ENCODE measurements around the gene FAM221B. TPM values are rescaled to one million over a fixed set of nuclear protein-coding genes. Genes with fewer than 3 reads are reported as not detected.

FAM221B gene
- total and polyA plus RNA-seq, 9 of the 15 experiments (the other 6 are each of a cell fraction or from before 2014, with no cell fraction given), result 0.01 TPM; not detected in 8

DNA sequence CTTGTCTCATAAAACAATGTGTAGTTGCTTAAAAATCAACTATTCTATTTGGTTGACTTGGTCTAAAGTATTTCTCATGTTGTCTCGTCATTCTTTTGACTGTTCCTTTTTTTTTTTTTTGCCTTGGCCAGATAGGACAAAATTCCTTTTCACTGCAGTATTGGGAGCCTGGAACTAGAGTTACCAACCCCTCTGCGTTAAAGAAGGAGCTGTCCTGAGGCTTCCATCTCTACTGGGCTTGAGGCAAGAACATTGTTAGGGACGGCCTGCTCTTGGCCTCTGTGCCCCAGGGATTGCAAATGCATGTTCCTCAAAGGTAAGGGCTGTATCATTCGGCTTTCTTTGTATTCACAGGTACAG lies 38.5 kb downstream of the FAM221B start:
- 25% methylated on average over 4 of the region's 4 CpGs for WGBS (ENCODE audit: insufficient coverage, low coverage, missing lambda C conversion rate)
- no peak for DNase-seq (ENCODE audit: extremely low read depth in 1 of 4, low spot score in 3 of 4)
- in situ Hi-C loops (cut with MboI), result loop anchor here (10.0 kb wide), 1 partner anchor 95 kb away; no protein-coding TSS in a partner anchor
- no peak for TF ChIP-seq ZNF253 (CRISPR knock-in tag; conservative IDR thresholded peaks at IDR 0.05)
- no peak for TF ChIP-seq RBBP5 (IDR thresholded peaks at IDR 0.05; ENCODE audit: borderline replicate concordance, insufficient read depth, low read length, poor library complexity, severe bottlenecking)
- no peak for TF ChIP-seq RREB1 (CRISPR knock-in tag; IDR thresholded peaks at IDR 0.05)
- TF ChIP-seq MTA2 (IDR thresholded peaks at IDR 0.05; ENCODE audit: low read depth), result no peak
- TF ChIP-seq, protein P1, sequence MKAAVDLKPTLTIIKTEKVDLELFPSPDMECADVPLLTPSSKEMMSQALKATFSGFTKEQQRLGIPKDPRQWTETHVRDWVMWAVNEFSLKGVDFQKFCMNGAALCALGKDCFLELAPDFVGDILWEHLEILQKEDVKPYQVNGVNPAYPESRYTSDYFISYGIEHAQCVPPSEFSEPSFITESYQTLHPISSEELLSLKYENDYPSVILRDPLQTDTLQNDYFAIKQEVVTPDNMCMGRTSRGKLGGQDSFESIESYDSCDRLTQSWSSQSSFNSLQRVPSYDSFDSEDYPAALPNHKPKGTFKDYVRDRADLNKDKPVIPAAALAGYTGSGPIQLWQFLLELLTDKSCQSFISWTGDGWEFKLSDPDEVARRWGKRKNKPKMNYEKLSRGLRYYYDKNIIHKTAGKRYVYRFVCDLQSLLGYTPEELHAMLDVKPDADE (conservative IDR thresholded peaks at IDR 0.05; ENCODE audit: control insufficient read depth, low read depth, low read length), result no peak
- TF ChIP-seq SRSF9 (IDR thresholded peaks at IDR 0.05; ENCODE audit: borderline replicate concordance, low read depth, low read length), result no peak
- TF ChIP-seq TAL1 (IDR thresholded peaks at IDR 0.05), result no peak
- TF ChIP-seq HDAC1 (IDR thresholded peaks at IDR 0.05), result no peak
- TF ChIP-seq ZNF217 (CRISPR knock-in tag; IDR thresholded peaks at IDR 0.05), result no peak
- no peak for TF ChIP-seq PTBP1 (IDR thresholded peaks at IDR 0.05; ENCODE audit: low read depth, low read length)
- no peak for TF ChIP-seq CEBPZ (IDR thresholded peaks at IDR 0.05; ENCODE audit: borderline replicate concordance, low read depth, low read length)
- TF ChIP-seq HDAC3 (IDR thresholded peaks at IDR 0.05; ENCODE audit: borderline replicate concordance, partially characterized antibody), result no peak

More for the DNA sequence above, 38.5 kb downstream of the FAM221B start:
- Histone ChIP-seq H3K9me1 (ENCODE audit: control insufficient read depth, insufficient read depth, low read length) (no peaks in the 10 kb centered on the region), H3K9ac (ENCODE audit: insufficient read depth in 1 of 2, low read depth in 2 of 2, low read length in 2 of 2) (no peak overlapping the region), H2AFZ (ENCODE audit: low read depth, low read length) (no peak overlapping the region), H3K36me3 (ENCODE audit: control insufficient read depth, insufficient read depth, low read length) (peaks cover 24% of the 10 kb centered on the region; the same call in 2 of the 3 replicates), H3K79me2 (ENCODE audit: control insufficient read depth, insufficient read depth, low read length) (no peaks in the 10 kb centered on the region), H3K27ac (ENCODE audit: extremely low read depth, low read depth, low read length) (0 out of 3 replicates have a peak overlapping the region, but pooled peaks have one; percentile 37), H3K4me2 (ENCODE audit: insufficient read depth, low read length) (no peak overlapping the region), H4K20me1 (replicated peaks; ENCODE audit: control insufficient read depth, insufficient read depth, low read length) (no peaks in the 10 kb centered on the region), H3K9me3 (replicated peaks; ENCODE audit: control insufficient read depth, insufficient read depth, low read depth, low read length) (no peaks in the 10 kb centered on the region), H3K27me3 (ENCODE audit: control insufficient read depth in 2 of 2, insufficient read depth in 2 of 2, low read length in 2 of 2) (no peaks in the 10 kb centered on the region), H3K4me3 (no peak overlapping the region), H3K4me1 (replicated peaks in 1 of 2; ENCODE audit: control insufficient read depth in 2 of 2, insufficient read depth in 2 of 2, low read length in 2 of 2) (peaks cover 6% of the 10 kb centered on the region in 2 experiments; a peak in 4 of 5 replicates)
- POLR2A ChIA-PET, result interaction anchor here (0.6 to 1.5 kb wide), 5 partner anchors 27 to 133 kb away, joined by 3 to 4 read pairs (median 3); no protein-coding TSS in a partner anchor
- BruUV-seq (replicated peaks), result no TSS peak
- CTCF ChIA-PET (ENCODE audit: low intra/inter-chr PET ratio), result interaction anchor here (0.7 to 2.8 kb wide), 4 partner anchors 24 to 308 kb away, joined by 3 to 28 read pairs (median 10); no protein-coding TSS in a partner anchor
- intact Hi-C loops (cut with micrococcal nuclease), result loop anchor here (1.0 kb wide), 3 partner anchors 23 to 92 kb away; no protein-coding TSS in a partner anchor
- FAIRE-seq (no peak), ATAC-seq (peak; percentile 33)

Data from K562 (cell line).